ENCODE results near the gene CMTM5.
A peak's percentile ranks its signal among the peaks of the same experiment; 100 is the strongest.

CMTM5 gene, protein sequence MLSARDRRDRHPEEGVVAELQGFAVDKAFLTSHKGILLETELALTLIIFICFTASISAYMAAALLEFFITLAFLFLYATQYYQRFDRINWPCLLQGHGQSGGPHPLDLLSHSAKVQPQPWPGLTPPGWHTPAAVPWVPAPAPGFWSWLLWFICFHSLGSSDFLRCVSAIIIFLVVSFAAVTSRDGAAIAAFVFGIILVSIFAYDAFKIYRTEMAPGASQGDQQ

GRCh38 chr14:23376482-23377197, at the start of gene CMTM5:
TSS of gene CMTM5 (plus strand) at chr14:23377046. CDS start at chr14:23377252, 206 bp downstream.
- no peak for DNase-seq (ENCODE audit: low read depth)

- peak; percentile 78 for DNase-seq (ENCODE audit: low read depth)
Observed at GRCh38 chr14:23327947-23328744, 48.7 kb upstream of the CMTM5 start.

GRCh38 chr14:23335623-23336022, 41.2 kb upstream of the CMTM5 start:
- no peak for DNase-seq (ENCODE audit: low read depth)

DNA sequence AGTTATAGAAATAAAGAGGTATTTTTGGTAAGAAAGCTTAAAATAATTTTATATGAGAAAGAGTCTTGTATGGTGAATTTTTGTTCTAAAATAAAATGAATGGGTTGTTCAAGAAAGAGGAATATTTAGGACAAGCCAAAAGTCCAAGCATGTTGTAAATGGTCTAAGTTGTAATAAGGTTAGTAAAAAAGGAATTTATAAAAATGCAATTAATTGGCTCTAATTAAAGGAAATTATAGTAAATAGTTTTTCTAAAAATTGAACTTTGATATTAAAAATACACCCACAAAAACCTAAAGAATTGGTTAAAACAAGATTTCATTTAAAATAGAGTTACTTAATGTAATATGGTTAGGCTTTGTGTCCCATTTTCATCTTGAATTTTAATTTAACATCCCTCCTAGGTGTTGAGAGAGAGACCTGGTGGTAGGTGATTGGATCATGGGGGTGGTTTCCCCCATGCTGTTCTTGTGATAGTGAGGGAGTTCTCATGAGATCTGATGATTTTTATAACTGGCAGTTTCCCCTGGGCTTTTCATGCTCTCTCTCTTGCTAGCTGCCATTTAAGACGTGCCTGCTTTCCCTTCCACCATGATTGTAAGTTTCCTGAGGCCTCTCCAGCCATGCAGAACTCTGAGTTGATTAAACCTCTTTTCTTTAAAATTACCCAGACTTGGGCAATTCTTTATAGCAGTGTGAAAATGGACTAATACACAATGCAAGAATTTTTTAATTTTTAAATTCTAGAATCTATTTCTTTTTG, 37.2 kb upstream of the CMTM5 start:
- no peak for DNase-seq (ENCODE audit: low read depth)

DNA sequence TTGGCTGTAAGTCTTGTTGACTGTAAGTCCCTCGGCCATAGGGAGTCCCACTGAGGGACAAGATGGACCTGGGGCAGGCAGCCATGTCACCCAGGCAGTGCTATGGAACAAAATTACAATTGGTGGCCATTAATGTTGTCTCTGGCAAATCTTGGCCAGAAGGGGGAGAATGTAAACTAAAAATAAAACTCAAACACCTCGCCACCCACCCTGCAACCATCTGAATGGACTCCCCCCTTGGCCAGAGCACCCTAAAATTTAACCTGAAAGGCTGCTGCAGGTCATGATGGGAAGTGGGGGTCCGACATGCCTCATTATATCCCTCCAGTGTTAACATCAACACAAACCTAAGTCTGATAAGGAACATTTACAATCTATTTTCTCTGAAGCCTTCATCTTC, 32.4 kb upstream of the CMTM5 start:
- no peak for DNase-seq (ENCODE audit: low read depth)

- DNase-seq (ENCODE audit: low read depth): no peak
Observed at GRCh38 chr14:23345987-23346692, 30.7 kb upstream of the CMTM5 start.

DNA sequence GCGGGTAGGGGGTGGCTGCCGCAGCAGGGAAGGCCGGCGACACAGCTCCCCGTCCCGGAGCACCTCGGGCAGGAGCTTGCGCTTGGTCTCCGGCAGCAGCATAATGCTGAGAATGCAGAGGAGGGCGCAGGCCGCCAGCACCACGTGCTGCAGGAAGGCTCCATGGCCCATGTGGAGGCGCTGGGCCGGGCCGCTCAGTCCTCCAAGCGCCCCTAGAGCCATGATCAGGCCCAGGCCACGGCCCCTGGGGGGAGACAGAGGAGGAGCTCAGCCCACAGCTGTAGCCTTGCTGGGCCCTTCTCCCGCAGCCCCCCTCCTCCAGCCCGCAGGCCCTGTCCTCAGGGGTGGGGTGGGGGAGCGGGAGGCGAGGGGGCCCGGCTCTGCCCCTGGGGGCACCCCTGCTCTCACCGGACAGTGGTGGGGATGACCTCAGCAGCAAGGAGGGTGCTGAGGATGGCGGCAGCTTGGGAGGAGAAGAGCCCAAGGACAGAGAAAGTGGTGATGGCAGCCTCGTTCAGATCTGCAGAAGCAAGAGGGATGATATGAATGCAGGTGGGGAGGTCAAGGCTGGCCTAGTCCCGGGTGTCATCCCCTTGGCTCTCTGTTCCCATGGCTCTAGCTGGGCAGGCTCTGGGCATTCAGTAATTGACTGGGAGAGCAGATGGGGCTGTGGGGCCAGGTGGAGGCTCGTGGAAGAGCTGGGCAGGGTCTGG, 30.0 kb upstream of the CMTM5 start:
- DNase-seq (ENCODE audit: low read depth): no peak

GRCh38 chr14:23347406-23348296, 29.2 kb upstream of the CMTM5 start:
- no peak for DNase-seq (ENCODE audit: low read depth)

GRCh38 chr14:23348297-23348655, 28.6 kb upstream of the CMTM5 start:
- DNase-seq (ENCODE audit: low read depth): no peak

GRCh38 chr14:23349156-23349845, 27.5 kb upstream of the CMTM5 start:
- DNase-seq (ENCODE audit: low read depth): no peak

DNA sequence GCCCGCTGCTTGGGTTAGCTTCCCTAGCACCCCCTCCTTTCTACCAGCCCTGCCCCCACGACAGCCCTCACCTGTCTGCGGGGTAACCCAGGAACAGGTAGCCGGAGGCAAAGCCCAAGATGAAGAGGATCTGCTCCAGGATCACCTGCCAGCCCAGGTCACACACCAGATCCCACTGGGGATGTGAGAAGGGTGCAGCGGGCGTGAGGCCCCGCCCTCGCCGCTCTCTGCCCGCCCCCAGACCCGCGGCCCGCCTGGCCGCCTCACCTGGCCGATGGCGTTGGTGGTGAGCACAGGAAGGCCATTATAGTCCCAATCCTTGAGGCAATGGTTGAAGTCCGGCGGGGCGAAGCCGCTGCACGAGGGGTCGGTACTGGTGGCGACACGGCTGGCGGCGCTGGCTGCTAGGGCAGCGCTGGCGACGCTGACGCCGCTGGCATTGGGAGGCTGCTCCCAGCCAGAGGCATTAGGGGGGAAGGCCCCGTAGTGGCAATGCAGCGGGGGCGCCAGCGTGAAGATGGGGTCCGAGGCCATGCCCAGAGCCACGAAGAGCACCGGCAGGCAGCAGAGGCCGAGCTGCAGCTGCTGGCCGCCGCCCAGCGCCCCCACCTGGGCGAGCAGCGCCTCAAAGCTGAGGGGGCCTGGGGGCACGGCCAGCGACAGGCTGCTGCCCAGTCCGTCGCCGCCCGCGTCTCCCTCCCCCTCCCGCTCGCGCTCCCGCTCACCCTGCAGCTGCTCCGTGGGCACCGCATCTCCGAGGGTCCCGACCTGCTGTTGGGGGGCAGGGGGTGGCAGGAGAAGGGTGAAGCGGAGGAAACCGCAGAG, 25.0 kb upstream of the CMTM5 start:
- DNase-seq (ENCODE audit: low read depth): no peak

DNA sequence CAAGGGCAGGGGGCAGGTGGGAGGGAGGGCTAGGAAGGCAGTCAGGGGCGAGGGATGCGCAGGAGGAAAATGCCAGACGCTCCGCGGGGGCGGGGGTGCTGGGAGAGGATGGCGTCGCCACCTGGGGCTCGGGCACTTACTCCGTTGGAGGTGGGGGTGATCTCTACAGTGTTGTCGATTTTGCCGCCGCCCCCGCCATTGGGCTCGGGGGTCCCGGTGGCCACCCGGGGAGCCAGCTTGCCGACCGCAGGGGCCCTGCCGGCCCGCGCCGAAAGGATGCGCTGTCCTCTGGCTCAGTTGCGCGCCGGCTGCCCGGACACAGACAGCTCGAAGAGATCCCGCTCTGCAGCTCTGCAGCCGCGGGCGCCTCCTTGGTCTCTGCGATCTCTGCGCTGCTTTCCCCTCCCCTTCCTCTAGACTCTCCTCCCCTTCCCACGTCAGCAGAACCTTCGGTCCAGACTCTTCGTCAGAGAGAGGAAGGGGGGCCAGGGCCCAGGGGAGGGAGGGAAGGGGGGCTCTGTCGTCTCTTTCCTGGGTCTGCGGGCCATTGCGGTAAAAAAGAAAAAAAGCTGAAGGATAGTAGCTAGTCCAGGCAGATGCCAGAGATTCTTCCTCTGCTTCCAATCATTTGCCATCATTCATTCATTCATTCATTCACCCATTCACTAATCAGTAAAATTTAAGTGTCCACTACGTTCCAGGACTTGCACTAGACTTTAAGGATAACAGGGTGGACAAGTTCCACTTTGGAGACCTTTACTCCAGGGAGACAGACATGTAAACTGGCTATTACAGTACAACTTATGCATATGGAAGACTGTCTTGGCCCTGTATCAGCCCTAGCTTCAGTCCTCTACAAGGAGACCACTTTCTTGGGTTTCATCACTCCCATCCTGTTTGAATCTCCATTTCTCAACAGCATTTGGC, 24.1 kb upstream of the CMTM5 start, which contains the start of gene SLC22A17:
TSS of gene SLC22A17 (minus strand) at position 382 of the 927 bp plus-strand sequence.
- peak; percentile 91 for DNase-seq (ENCODE audit: low read depth)

GRCh38 chr14:23353433-23353780, 23.4 kb upstream of the CMTM5 start:
- DNase-seq (ENCODE audit: low read depth): no peak

- no peak for DNase-seq (ENCODE audit: low read depth)
Observed at GRCh38 chr14:23354990-23355389, 21.9 kb upstream of the CMTM5 start.

DNA sequence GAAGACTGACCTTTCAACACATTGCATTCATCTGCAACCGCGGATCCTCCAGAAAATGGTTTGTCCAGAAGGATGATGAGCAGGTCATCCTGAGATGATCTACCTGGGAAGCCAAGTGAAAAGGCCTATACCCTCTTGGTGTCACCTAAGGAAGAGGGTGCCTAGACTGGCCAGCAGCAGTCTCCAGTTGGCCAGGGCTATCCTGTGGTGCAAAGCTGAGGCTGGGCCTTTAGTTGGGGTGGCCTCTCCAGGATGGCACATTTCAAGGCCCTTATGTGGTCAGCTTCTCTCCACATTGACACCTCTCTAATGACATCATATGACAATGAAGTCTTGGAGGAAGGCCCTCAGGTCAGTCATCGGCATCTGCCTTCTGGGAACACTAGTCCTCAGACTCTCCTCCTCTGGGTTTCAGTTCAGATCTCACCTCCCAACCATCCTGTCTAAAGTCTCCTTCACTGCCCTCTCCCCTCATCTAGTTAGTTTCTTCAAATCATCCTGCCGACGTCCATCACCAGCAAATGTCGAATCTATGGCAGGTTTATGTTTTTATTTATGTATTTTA, 20.9 kb upstream of the CMTM5 start:
- DNase-seq (ENCODE audit: low read depth): no peak

GRCh38 chr14:23356662-23357061, 20.2 kb upstream of the CMTM5 start:
- DNase-seq (ENCODE audit: low read depth): no peak

- no peak for DNase-seq (ENCODE audit: low read depth)
Observed at GRCh38 chr14:23357261-23357660, 19.6 kb upstream of the CMTM5 start.

Data from iris pigment epithelial cell (primary cell).